Erythroblast (primary cell): ENCODE measurements around the gene RNU7-1.

ENCODE experiments used
- GATA1 ChIP-seq: IDR thresholded peaks from 2 replicates; pipeline ENCODE4 v1.6.1; 2011; ENCODE audit warnings: low read depth, mild to moderate bottlenecking, control low read depth, low read length, moderate library complexity
- POLR2A ChIP-seq: IDR thresholded peaks from 2 replicates; pipeline ENCODE4 v1.6.1; 2011; ENCODE audit warnings: mild to moderate bottlenecking, low read length

- TF ChIP-seq POLR2A (no peak), GATA1 (no peak)
Observed at GRCh38 chr12:6977653-6978052, 34.0 kb downstream of the RNU7-1 start.
